D721Med (cell line): Measurements from ENCODE around the gene PGGHG.

Source experiments
- DNase-seq: peaks from one replicate; pipeline ENCODE4 v3.0.0; 2011; ENCODE audit warnings: low spot score; ENCODE audit not compliant: insufficient read length
- FAIRE-seq: peaks from 2 replicates; lab custom pipeline; 2011; peaks lifted over from hg19 to GRCh38; lab: Jason Lieb, UNC
- TF ChIP-seq, protein P1 (sequence below): IDR thresholded peaks from 2 replicates; pipeline ENCODE4 v1.5.1; 2012; ENCODE audit warnings: mild to moderate bottlenecking, control low read depth; ENCODE audit not compliant: insufficient read depth; ENCODE audit errors: missing control alignments

Gene PGGHG

DNA sequence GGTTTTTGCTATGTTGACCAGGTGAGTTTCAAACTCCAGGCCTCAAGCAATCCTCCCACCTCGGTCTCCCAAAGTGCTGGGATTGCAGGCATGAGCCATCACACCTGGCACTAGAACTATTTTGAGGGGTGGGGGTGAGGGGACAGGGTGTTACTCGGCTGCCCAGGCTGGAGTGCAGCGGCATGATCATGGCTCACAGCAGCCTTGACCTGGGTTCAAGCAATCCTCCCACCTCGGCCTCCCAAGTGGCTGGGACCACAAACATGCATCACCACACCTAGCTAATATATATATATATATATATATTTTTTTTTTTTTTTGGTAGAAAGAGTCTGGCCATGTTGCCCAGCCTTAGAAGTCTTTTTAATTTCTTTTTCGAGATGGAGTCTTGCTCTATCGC, 48.8 kb downstream of the PGGHG start:
- DNase-seq (no peak), FAIRE-seq (no peak)
- TF ChIP-seq, protein P1, sequence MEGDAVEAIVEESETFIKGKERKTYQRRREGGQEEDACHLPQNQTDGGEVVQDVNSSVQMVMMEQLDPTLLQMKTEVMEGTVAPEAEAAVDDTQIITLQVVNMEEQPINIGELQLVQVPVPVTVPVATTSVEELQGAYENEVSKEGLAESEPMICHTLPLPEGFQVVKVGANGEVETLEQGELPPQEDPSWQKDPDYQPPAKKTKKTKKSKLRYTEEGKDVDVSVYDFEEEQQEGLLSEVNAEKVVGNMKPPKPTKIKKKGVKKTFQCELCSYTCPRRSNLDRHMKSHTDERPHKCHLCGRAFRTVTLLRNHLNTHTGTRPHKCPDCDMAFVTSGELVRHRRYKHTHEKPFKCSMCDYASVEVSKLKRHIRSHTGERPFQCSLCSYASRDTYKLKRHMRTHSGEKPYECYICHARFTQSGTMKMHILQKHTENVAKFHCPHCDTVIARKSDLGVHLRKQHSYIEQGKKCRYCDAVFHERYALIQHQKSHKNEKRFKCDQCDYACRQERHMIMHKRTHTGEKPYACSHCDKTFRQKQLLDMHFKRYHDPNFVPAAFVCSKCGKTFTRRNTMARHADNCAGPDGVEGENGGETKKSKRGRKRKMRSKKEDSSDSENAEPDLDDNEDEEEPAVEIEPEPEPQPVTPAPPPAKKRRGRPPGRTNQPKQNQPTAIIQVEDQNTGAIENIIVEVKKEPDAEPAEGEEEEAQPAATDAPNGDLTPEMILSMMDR = no peak

DNA sequence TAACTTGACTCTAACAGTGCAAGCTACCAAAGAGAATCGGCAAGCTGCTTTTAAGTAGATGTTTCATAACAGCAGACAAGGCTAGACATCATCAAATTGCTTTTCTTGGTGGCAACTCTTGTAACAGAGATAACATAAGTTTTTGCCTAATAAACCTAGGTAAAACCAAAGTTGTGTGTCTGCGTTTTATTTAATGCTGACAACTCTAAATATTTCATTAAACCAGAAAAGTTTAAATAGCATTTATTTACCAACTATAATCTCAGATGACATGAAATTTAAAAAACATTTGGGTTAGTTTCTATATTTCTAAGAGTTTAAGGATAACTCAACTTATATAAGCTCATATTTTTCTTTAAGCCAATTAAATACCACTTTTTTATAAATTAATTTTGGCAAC, 51.0 kb downstream of the PGGHG start:
- TF ChIP-seq, protein P1 = no peak
- FAIRE-seq = no peak
- DNase-seq = no peak

DNA sequence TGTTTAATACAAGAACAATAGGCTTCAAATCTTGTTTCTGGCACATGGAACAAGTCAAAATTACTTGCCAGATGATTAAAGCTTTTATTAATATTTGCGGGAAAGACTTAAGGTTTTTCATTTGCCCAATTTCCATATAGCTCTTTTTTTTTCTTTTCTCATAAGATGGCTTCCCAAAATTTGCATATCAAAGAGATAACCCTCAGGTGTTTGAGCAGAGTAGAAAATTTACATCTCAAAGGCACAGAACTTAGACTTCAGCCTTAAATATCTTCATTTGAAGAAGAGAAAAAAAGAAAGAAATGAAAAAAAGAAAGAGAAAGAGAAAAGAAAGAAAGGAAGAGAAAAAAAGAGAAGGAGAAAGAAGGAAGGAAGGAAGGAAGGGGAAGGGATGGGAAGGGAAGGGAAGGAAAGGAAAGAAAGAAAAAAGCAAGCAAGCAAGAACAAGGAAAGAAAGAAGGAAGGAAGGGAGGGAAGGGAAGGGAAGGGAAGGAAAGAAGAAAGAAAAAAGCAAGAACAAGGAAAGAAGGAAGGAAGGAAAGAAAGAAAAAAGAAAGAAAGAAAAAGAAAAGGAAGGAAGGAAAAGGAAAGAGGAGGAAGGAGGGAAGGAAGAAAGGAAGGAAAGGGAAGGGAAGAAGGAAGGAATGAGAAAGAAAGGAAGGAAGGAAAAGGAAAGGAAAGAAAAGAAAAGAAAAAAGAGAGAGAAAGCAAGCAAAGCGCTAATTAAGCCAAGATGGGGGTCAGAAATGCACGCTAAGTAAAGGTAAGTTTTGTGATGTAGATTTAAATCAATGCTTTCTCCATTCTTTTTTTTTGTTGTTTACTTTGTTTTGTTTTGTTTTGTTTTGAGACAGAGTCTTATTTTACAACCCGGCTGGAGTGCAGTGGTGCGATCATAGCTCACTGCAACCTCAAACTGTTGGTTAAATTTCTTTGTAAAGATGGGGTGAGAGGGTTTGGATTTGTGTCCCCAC, 51.9 kb downstream of the PGGHG start:
- DNase-seq = no peak
- no peak for FAIRE-seq
- TF ChIP-seq, protein P1 = no peak

DNA sequence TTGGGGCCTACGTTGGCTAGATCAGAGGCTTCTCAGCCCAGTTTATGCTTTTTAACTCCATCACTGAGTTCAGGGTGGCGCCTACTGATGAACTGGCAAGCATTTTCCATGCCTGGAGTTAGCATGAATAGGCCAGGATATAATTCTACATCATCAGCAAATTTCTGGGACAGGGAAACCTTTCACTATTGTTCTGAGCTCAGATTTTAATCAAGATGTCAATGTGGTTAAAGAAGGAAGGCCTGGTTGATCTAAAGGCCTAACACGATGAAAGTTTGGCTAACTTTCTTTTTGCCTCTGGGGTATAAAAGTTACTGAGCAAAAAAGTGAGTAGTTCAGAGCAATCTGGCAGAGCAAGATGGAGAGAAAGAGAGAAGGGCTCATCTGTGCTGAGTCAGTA, 53.4 kb downstream of the PGGHG start:
- TF ChIP-seq, protein P1 = no peak
- DNase-seq = no peak
- no peak for FAIRE-seq

DNA sequence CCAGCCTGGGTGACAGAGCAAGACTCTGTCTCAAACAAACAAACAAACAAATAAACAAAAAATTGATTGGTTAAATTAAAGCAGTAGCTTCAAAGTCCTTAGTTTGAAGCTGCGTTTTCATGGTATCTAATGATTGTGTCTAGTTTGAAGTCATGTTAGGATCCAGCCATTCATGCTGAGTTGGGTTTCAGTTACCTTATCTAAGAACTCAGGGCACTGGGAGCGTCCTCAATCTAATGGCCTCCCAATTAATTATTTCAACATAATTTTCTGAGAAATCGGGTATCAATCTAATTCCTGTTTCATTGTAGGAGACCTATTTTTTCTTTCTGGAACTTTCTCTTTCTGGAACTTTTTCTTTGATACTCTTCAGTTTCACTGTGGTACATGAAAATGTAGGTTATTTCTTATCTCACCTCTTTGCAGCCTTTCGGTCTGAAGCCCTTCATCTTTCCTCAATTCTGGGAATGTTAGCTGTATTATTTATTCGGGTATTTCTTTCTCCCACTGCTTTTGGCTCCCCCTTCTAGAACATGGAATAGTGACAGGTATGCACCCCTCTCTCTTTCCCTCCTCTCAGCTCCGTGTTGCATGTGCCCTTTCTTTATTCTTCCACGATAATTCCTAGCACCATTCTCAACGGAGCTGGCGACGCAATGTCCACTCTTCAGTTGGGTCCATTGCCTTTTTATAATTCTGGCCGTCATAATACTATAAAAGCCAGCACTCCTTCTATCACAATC, 56.1 kb downstream of the PGGHG start:
- TF ChIP-seq, protein P1 = no peak
- FAIRE-seq (no peak), DNase-seq (no peak)
